Spleen (tissue), 11 donors: ENCODE measurements around the gene USH2A. TPM values are rescaled to one million over a fixed set of nuclear protein-coding genes. Genes with fewer than 3 reads are reported as not detected.
A peak's percentile ranks its signal among the peaks of the same experiment; 100 is the strongest.

Experiments used
- DNase-seq: peaks from one replicate; pipeline ENCODE4 v3.0.0-alpha.2; 2020
- H3K27ac ChIP-seq, 8 donors: fragments of 200-600 bp; sonication (generic) in 7 of 8; 1 replicate in 4 of 8; 2 replicates in 4 of 8; pipeline versions ENCODE4 v1.5.0 to v1.8.0; 2016 to 2021; ENCODE audit warnings: inconsistent platforms in 4 of 8, mild to moderate bottlenecking in 4 of 8, moderate library complexity in 1 of 8
- H3K27me3 ChIP-seq, 7 donors: fragments of 200-600 bp; sonication (generic) in 6 of 7; replicated peaks in 1 of 7; 1 replicate in 4 of 7; 2 replicates in 3 of 7; pipeline versions ENCODE4 v1.5.0 to v1.8.0; 2016 to 2021; ENCODE audit warnings: inconsistent platforms in 3 of 7, mild to moderate bottlenecking in 1 of 7
- H3K36me3 ChIP-seq, 6 donors: fragments of 200-600 bp; sonication (generic) in 5 of 6; 1 replicate in 4 of 6; 2 replicates in 2 of 6; pipeline versions ENCODE4 v1.5.0 to v1.8.0; 2016 to 2021; ENCODE audit warnings: inconsistent platforms in 2 of 6
- H3K4me1 ChIP-seq, 6 donors: fragments of 200-600 bp; sonication (generic) in 5 of 6; 1 replicate in 3 of 6; 2 replicates in 3 of 6; pipeline versions ENCODE4 v1.5.0 to v1.8.0; 2016 to 2021; ENCODE audit warnings: inconsistent platforms in 3 of 6
- H3K4me3 ChIP-seq, 8 donors: fragments of 200-600 bp; sonication (generic) in 7 of 8; 1 replicate in 4 of 8; 2 replicates in 4 of 8; pipeline versions ENCODE4 v1.5.0 to v1.8.0; 2016 to 2021; ENCODE audit warnings: inconsistent platforms in 4 of 8, mild to moderate bottlenecking in 4 of 8, moderate library complexity in 2 of 8
- H3K9me3 ChIP-seq, 8 donors: fragments of 200-600 bp; sonication (generic) in 7 of 8; 1 replicate in 4 of 8; 2 replicates in 4 of 8; pipeline versions ENCODE4 v1.5.0 to v1.8.0; 2016 to 2021; ENCODE audit warnings: inconsistent platforms in 4 of 8
- CTCF ChIP-seq, 11 experiments: fragments of 200-600 bp in 7 of 11; fragments of 450-650 bp in 4 of 11; sonication (generic) in 4 of 11; IDR thresholded peaks in 8 of 11; conservative IDR thresholded peaks in 3 of 11; 1 replicate in 7 of 11; 2 replicates in 4 of 11; pipeline versions ENCODE4 v1.4.0 to v1.8.0; 2016 to 2021; ENCODE audit warnings: antibody characterized with exemption in 11 of 11, inconsistent platforms in 4 of 11, mild to moderate bottlenecking in 1 of 11
- POLR2A ChIP-seq, 3 donors: fragments of 450-650 bp; IDR thresholded peaks; one replicate each; pipeline ENCODE4 v1.5.1; 2017; ENCODE audit warnings: antibody characterized with exemption in 3 of 3, mild to moderate bottlenecking in 1 of 3
- POLR2AphosphoS5 ChIP-seq, 3 donors: sonication (generic); formaldehyde crosslinking; IDR thresholded peaks; one replicate each; pipeline ENCODE4 v1.5.1; 2017; ENCODE audit warnings: antibody characterized with exemption in 3 of 3
- WGBS, 5 donors: extraction: QIAGEN DNeasy Blood & Tissue Kit in 3 of 5; methylation state at CpG; one replicate each; pipeline versions ENCODE4 v1.1.5 to v1.1.7; 2013 to 2018; 5-methylcytosine and 5-hydroxymethylcytosine counted together
- intact Hi-C: fragments of 100-400 bp; cut with DNase I; formaldehyde crosslinking; loops from one replicate; pipeline ENCODE4 v1.15.0; 2023; ENCODE audit warnings: low total_unique reads
- polyA plus RNA-seq, 3 donors: library from polyadenylated mRNA; stranded (reverse); fragments of 200-250 nt; gene quantifications; one replicate each; pipeline ENCODE4 v1.2.1, GENCODE V29; 2013
- total RNA-seq, 7 donors: library from RNA; depleted of rRNA in 3 of 7; stranded (reverse); fragments of >200 nt in 3 of 7; fragmentation: NEBNext Ultra II Directional in 4 of 7; extraction: Animal tissue kit (Norgen Biotek cat#: 25700) in 4 of 7; gene quantifications; one replicate each; pipeline versions ENCODE4 v1.1.0 to v1.2.1, GENCODE V29; 2016 to 2021
- donor health status: healthy with polysubstance abuse.
- donor health status: DM: no; HTN: no; CAD: no; lungs with moderate emphysema.
- donor health status: DM: no; HTN: no; CAD: no.
- donor health status: Bipolar disorder and iron deficiency.
- donor health status: healthy.
- donor health status: DM: no; HTN: no; CAD: no.
- donor health status: DM: yes; HTN: yes; CAD: no.

USH2A gene
- total and polyA plus RNA-seq, 10 donors, result under 0.01 TPM; not detected in 9

- Histone ChIP-seq H3K4me3 (no peak overlapping the region), H3K27me3 (no peaks in the 10 kb centered on the region), H3K9me3 (peaks cover 0 to 4% (median 0%) of the 10 kb centered on the region in 8 donors), H3K4me1 (no peaks in the 10 kb centered on the region), H3K36me3 (peaks cover 0 to 61% (median 6%) of the 10 kb centered on the region in 6 donors), H3K27ac (no peak overlapping the region)
- 90 to 97% (median 93%) methylated on average over 4 of the region's 4 CpGs for WGBS, 5 donors
- DNase-seq, result no peak
- intact Hi-C loops, result no loop called here
- no peak for TF ChIP-seq CTCF (IDR thresholded peaks at IDR 0.05 in 8 of 11, conservative IDR thresholded peaks at IDR 0.05 in 3 of 11)
Measured at GRCh38 chr1:215608646-215609045, 814.6 kb downstream of the USH2A start.

- no peaks in the 10 kb centered on the region for H3K9me3 ChIP-seq
- H3K4me3 ChIP-seq, result no peak overlapping the region
- DNase-seq, result no peak
- H3K27ac ChIP-seq, result no peak overlapping the region
- 88 to 94% (median 90%) methylated on average over 1 of the region's 1 CpG for WGBS, 5 donors
- TF ChIP-seq CTCF (IDR thresholded peaks at IDR 0.05 in 8 of 11, conservative IDR thresholded peaks at IDR 0.05 in 3 of 11), result no peak
- TF ChIP-seq POLR2AphosphoS5 (IDR thresholded peaks at IDR 0.05), result no peak
- TF ChIP-seq POLR2A (IDR thresholded peaks at IDR 0.05), result no peak
- peaks cover 0 to 50% (median 6%) of the 10 kb centered on the region in 6 donors for H3K36me3 ChIP-seq
- intact Hi-C loops, result no loop called here
- H3K4me1 ChIP-seq, result no peaks in the 10 kb centered on the region
- no peaks in the 10 kb centered on the region for H3K27me3 ChIP-seq
Measured at GRCh38 chr1:215607412-215607811, 815.8 kb downstream of the USH2A start.

- no peaks in the 10 kb centered on the region for H3K4me1 ChIP-seq
- intact Hi-C loops, result no loop called here
- H3K27ac ChIP-seq, result no peak overlapping the region
- H3K36me3 ChIP-seq, result peaks cover 0 to 50% (median 6%) of the 10 kb centered on the region in 6 donors
- WGBS, 5 donors, result 75 to 87% (median 82%) methylated on average over 2 of the region's 2 CpGs
- TF ChIP-seq POLR2A (IDR thresholded peaks at IDR 0.05) (no peak), POLR2AphosphoS5 (IDR thresholded peaks at IDR 0.05) (no peak), CTCF (IDR thresholded peaks at IDR 0.05 in 8 of 11, conservative IDR thresholded peaks at IDR 0.05 in 3 of 11) (peak in 7 of 11 experiments; percentile 8 to 45 (median 26))
- no peak for DNase-seq
- H3K9me3 ChIP-seq, result no peaks in the 10 kb centered on the region
- no peak overlapping the region for H3K4me3 ChIP-seq
- H3K27me3 ChIP-seq, result no peaks in the 10 kb centered on the region
Measured at GRCh38 chr1:215606564-215607168, 816.6 kb downstream of the USH2A start.

- intact Hi-C loops, result no loop called here
- DNase-seq, result no peak
- H3K27me3 ChIP-seq, result no peaks in the 10 kb centered on the region
- no peaks in the 10 kb centered on the region for H3K9me3 ChIP-seq
- no peak overlapping the region for H3K4me3 ChIP-seq
- no peaks in the 10 kb centered on the region for H3K4me1 ChIP-seq
- 80 to 95% (median 87%) methylated on average over 3 of the region's 3 CpGs for WGBS, 5 donors
- no peak for TF ChIP-seq CTCF (IDR thresholded peaks at IDR 0.05 in 8 of 11, conservative IDR thresholded peaks at IDR 0.05 in 3 of 11)
- no peak for TF ChIP-seq POLR2A (IDR thresholded peaks at IDR 0.05)
- TF ChIP-seq POLR2AphosphoS5 (IDR thresholded peaks at IDR 0.05), result no peak
- no peak overlapping the region for H3K27ac ChIP-seq
- H3K36me3 ChIP-seq, result peaks cover 0 to 48% (median 6%) of the 10 kb centered on the region in 6 donors
Measured at GRCh38 chr1:215606036-215606435, 817.2 kb downstream of the USH2A start.
